Liver (tissue), 9 donors: ENCODE results near the gene CMIP. TPM values are rescaled to one million over a fixed set of nuclear protein-coding genes. Genes with fewer than 3 reads are reported as not detected.

Source experiments
- DNase-seq: peaks from one replicate; pipeline ENCODE4 v3.0.0-alpha.2; 2017; ENCODE audit warnings: low spot score
- H3K27ac ChIP-seq, 2 donors: one replicate each; pipeline ENCODE4 v1.7.0; 2013; ENCODE audit warnings: inconsistent platforms in 2 of 2, low read length in 2 of 2, control low read depth in 1 of 2, low read depth in 1 of 2, mild to moderate bottlenecking in 1 of 2
- H3K27me3 ChIP-seq, 4 donors: one replicate each; pipeline versions ENCODE4 v1.6.1 to v1.7.0; 2013; ENCODE audit warnings: low read length in 3 of 4, inconsistent platforms in 1 of 4, mild to moderate bottlenecking in 1 of 4, moderate library complexity in 1 of 4; ENCODE audit not compliant: control insufficient read depth in 4 of 4, insufficient read depth in 4 of 4
- H3K36me3 ChIP-seq, 4 donors: one replicate each; pipeline versions ENCODE4 v1.6.1 to v1.7.0; 2013; ENCODE audit warnings: low read length in 3 of 4, mild to moderate bottlenecking in 3 of 4, low read depth in 1 of 4, moderate library complexity in 1 of 4; ENCODE audit not compliant: control insufficient read depth in 4 of 4, insufficient read depth in 3 of 4
- H3K4me1 ChIP-seq, 4 donors: one replicate each; pipeline versions ENCODE4 v1.6.1 to v1.7.0; 2013; ENCODE audit warnings: low read length in 3 of 4, mild to moderate bottlenecking in 3 of 4, moderate library complexity in 1 of 4; ENCODE audit not compliant: control insufficient read depth in 4 of 4, insufficient read depth in 4 of 4
- H3K4me3 ChIP-seq, 3 donors: one replicate each; pipeline versions ENCODE4 v1.6.1 to v1.7.0; 2013; ENCODE audit warnings: low read length in 3 of 3, control low read depth in 1 of 3, low read depth in 1 of 3, mild to moderate bottlenecking in 1 of 3
- H3K9ac ChIP-seq, 2 donors: one replicate each; pipeline ENCODE4 v1.7.0; 2013; ENCODE audit warnings: low read length in 2 of 2, mild to moderate bottlenecking in 2 of 2, moderate library complexity in 2 of 2, control low read depth in 1 of 2, low read depth in 1 of 2
- H3K9me3 ChIP-seq, 4 donors: one replicate each; pipeline versions ENCODE4 v1.6.1 to v1.7.0; 2013; ENCODE audit warnings: low read length in 3 of 4; ENCODE audit not compliant: control insufficient read depth in 4 of 4
- EGR1 ChIP-seq, 2 donors: IDR thresholded peaks; 2 replicates each; pipeline ENCODE4 v1.6.1; 2016 to 2018; ENCODE audit warnings: antibody characterized with exemption in 2 of 2, low read depth in 2 of 2
- FOXA1 ChIP-seq: IDR thresholded peaks from 2 replicates; pipeline ENCODE4 v1.6.1; 2016; ENCODE audit warnings: antibody characterized with exemption
- FOXA2 ChIP-seq: IDR thresholded peaks from 2 replicates; pipeline ENCODE4 v1.6.1; 2016; ENCODE audit warnings: antibody characterized with exemption
- GABPA ChIP-seq, 2 donors: IDR thresholded peaks in 1 of 2; conservative IDR thresholded peaks in 1 of 2; 2 replicates each; pipeline ENCODE4 v1.6.1; 2016; ENCODE audit warnings: antibody characterized with exemption in 2 of 2, mild to moderate bottlenecking in 1 of 2, moderate library complexity in 1 of 2
- HNF4A ChIP-seq, 2 donors: conservative IDR thresholded peaks; 2 replicates each; pipeline ENCODE4 v1.6.1; 2016; ENCODE audit warnings: antibody characterized with exemption in 2 of 2, mild to moderate bottlenecking in 2 of 2
- HNF4G ChIP-seq: IDR thresholded peaks from 2 replicates; pipeline ENCODE4 v1.6.1; 2016; ENCODE audit warnings: antibody characterized with exemption
- JUND ChIP-seq, 2 donors: IDR thresholded peaks; 2 replicates each; pipeline ENCODE4 v1.6.1; 2016; ENCODE audit warnings: antibody characterized with exemption in 2 of 2
- NR2F2 ChIP-seq: IDR thresholded peaks from 2 replicates; pipeline ENCODE4 v1.6.1; 2016; ENCODE audit warnings: antibody characterized with exemption
- RAD21 ChIP-seq, 2 donors: IDR thresholded peaks; 2 replicates each; pipeline ENCODE4 v1.6.1; 2016; ENCODE audit warnings: antibody characterized with exemption in 2 of 2, mild to moderate bottlenecking in 2 of 2
- REST ChIP-seq: IDR thresholded peaks from 2 replicates; pipeline ENCODE4 v1.6.1; 2016; ENCODE audit warnings: antibody characterized with exemption, mild to moderate bottlenecking
- RXRA ChIP-seq, 2 donors: IDR thresholded peaks; 2 replicates each; pipeline ENCODE4 v1.6.1; 2017 to 2018; ENCODE audit warnings: antibody characterized with exemption in 2 of 2, mild to moderate bottlenecking in 1 of 2
- SP1 ChIP-seq: IDR thresholded peaks from 2 replicates; pipeline ENCODE4 v1.6.1; 2018; ENCODE audit warnings: antibody characterized with exemption, mild to moderate bottlenecking
- TAF1 ChIP-seq: conservative IDR thresholded peaks from 2 replicates; pipeline ENCODE4 v1.6.1; 2016; ENCODE audit warnings: antibody characterized with exemption, mild to moderate bottlenecking
- YY1 ChIP-seq: IDR thresholded peaks from 2 replicates; pipeline ENCODE4 v1.6.1; 2016; ENCODE audit warnings: antibody characterized with exemption, mild to moderate bottlenecking
- WGBS: extraction: QIAGEN DNeasy Blood & Tissue Kit; methylation state at CpG from one replicate; pipeline ENCODE4 v1.1.7; 2013; 5-methylcytosine and 5-hydroxymethylcytosine counted together
- polyA plus RNA-seq, 2 donors: library from polyadenylated mRNA; stranded (reverse) in 1 of 2; unstranded in 1 of 2; fragments of 200-250 nt in 1 of 2; fragments of >200 nt in 1 of 2; fragmentation: Nextera tagmentation in 1 of 2; extraction: Ambion mirVana in 1 of 2; gene quantifications; one replicate each; pipeline versions ENCODE4 v1.2.1 to v1.2.3, GENCODE V29; 2013 to 2015
- total RNA-seq, 2 donors: library from RNA; depleted of rRNA; stranded (reverse); fragments of >200 nt; gene quantifications; one replicate each; pipeline ENCODE4 v1.2.3, GENCODE V29; 2014
- TF ChIP-seq, protein P1 (sequence below): IDR thresholded peaks from 2 replicates; pipeline ENCODE4 v1.6.1; 2016; ENCODE audit warnings: antibody characterized with exemption
- TF ChIP-seq, protein P2 (sequence below): IDR thresholded peaks from 2 replicates; pipeline ENCODE4 v1.6.1; 2016; ENCODE audit warnings: antibody characterized with exemption
- TF ChIP-seq, protein P3 (sequence below): IDR thresholded peaks from 2 replicates; pipeline ENCODE4 v1.6.1; 2016; ENCODE audit warnings: antibody characterized with exemption
- TF ChIP-seq, protein P4 (sequence below): fragments of 150-350 bp; IDR thresholded peaks from 2 replicates; pipeline ENCODE4 v1.5.1; 2017; ENCODE audit warnings: improper control_type of control experiment, low read depth, low read length; ENCODE audit not compliant: missing input control
- donor health status: healthy.
- donor health status: healthy.
- donor health status: healthy.
- donor health status: healthy.
- donor health status: healthy.

Gene CMIP
- total and polyA plus RNA-seq, 4 donors, result 1.7 to 15.6 (median 10.1) TPM

GRCh38 chr16:81549547-81550431 is 105.2 kb downstream of the CMIP start:
- Histone ChIP-seq H3K9me3 (no peaks in the 10 kb centered on the region), H3K4me3 (peak overlapping the region in 2 of 3 donors; percentile 28 to 33), H3K9ac (no peak overlapping the region), H3K27me3 (no peaks in the 10 kb centered on the region), H3K27ac (peak overlapping the region; percentile 83 to 86), H3K36me3 (no peaks in the 10 kb centered on the region), H3K4me1 (peaks cover 32 to 86% (median 70%) of the 10 kb centered on the region in 4 donors)
- TF ChIP-seq, protein P1, sequence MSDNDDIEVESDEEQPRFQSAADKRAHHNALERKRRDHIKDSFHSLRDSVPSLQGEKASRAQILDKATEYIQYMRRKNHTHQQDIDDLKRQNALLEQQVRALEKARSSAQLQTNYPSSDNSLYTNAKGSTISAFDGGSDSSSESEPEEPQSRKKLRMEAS, result no peak
- TF ChIP-seq GABPA (IDR thresholded peaks at IDR 0.05 in 1 of 2, conservative IDR thresholded peaks at IDR 0.05 in 1 of 2), result no peak
- TF ChIP-seq RAD21 (IDR thresholded peaks at IDR 0.05), result peak; percentile 15 to 40
- no peak for TF ChIP-seq NR2F2
- peak; percentile 72 for TF ChIP-seq TAF1
- TF ChIP-seq RXRA (IDR thresholded peaks at IDR 0.05), result peak in 1 of 2 donors; percentile 63
- TF ChIP-seq, protein P2, sequence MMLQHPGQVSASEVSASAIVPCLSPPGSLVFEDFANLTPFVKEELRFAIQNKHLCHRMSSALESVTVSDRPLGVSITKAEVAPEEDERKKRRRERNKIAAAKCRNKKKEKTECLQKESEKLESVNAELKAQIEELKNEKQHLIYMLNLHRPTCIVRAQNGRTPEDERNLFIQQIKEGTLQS, result peak; percentile 72
- peak in 1 of 2 donors; percentile 3 for TF ChIP-seq EGR1 (IDR thresholded peaks at IDR 0.05; ENCODE audit: low read depth in 2 of 2)
- no peak for TF ChIP-seq FOXA1
- no peak for TF ChIP-seq FOXA2
- TF ChIP-seq, protein P3, sequence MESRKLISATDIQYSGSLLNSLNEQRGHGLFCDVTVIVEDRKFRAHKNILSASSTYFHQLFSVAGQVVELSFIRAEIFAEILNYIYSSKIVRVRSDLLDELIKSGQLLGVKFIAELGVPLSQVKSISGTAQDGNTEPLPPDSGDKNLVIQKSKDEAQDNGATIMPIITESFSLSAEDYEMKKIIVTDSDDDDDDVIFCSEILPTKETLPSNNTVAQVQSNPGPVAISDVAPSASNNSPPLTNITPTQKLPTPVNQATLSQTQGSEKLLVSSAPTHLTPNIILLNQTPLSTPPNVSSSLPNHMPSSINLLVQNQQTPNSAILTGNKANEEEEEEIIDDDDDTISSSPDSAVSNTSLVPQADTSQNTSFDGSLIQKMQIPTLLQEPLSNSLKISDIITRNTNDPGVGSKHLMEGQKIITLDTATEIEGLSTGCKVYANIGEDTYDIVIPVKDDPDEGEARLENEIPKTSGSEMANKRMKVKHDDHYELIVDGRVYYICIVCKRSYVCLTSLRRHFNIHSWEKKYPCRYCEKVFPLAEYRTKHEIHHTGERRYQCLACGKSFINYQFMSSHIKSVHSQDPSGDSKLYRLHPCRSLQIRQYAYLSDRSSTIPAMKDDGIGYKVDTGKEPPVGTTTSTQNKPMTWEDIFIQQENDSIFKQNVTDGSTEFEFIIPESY, result no peak
- peak; percentile 51 to 82 for TF ChIP-seq HNF4A (conservative IDR thresholded peaks at IDR 0.05)
- no peak for TF ChIP-seq YY1
- TF ChIP-seq SP1, result peak; percentile 81
- TF ChIP-seq, protein P4, sequence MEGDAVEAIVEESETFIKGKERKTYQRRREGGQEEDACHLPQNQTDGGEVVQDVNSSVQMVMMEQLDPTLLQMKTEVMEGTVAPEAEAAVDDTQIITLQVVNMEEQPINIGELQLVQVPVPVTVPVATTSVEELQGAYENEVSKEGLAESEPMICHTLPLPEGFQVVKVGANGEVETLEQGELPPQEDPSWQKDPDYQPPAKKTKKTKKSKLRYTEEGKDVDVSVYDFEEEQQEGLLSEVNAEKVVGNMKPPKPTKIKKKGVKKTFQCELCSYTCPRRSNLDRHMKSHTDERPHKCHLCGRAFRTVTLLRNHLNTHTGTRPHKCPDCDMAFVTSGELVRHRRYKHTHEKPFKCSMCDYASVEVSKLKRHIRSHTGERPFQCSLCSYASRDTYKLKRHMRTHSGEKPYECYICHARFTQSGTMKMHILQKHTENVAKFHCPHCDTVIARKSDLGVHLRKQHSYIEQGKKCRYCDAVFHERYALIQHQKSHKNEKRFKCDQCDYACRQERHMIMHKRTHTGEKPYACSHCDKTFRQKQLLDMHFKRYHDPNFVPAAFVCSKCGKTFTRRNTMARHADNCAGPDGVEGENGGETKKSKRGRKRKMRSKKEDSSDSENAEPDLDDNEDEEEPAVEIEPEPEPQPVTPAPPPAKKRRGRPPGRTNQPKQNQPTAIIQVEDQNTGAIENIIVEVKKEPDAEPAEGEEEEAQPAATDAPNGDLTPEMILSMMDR, result peak; percentile 25
- TF ChIP-seq HNF4G, result no peak
- TF ChIP-seq JUND (IDR thresholded peaks at IDR 0.05), result no peak
- TF ChIP-seq REST, result peak; percentile 70
- DNase-seq, result no peak
- WGBS, result 46% methylated on average over 19 of the region's 19 CpGs
